GM12801 (cell line): ENCODE results near the gene ZBTB4.

Experiments used
- CTCF ChIP-seq: IDR thresholded peaks from one replicate; pipeline ENCODE4 v1.5.1; 2011; ENCODE audit warnings: control low read depth; ENCODE audit not compliant: insufficient read length; ENCODE audit errors: extremely low read depth

The ZBTB4 gene

GRCh38 chr17:7444682-7445618 lies 34.5 kb downstream of the ZBTB4 start, which contains the start of gene CHRNB1:
Gene CHRNB1, plus strand, starts transcription at chr17:7445061. Its CDS starts 67 bp downstream, at chr17:7445128.
- no peak for TF ChIP-seq CTCF

- TF ChIP-seq CTCF: no peak
These were observed 35.6 kb downstream of the ZBTB4 start for GRCh38 chr17:7443499-7444485.

- TF ChIP-seq CTCF: no peak
These were observed 37.3 kb downstream of the ZBTB4 start for GRCh38 chr17:7442142-7442541.

GRCh38 chr17:7441266-7441665 lies 38.2 kb downstream of the ZBTB4 start:
- TF ChIP-seq CTCF: no peak

GRCh38 chr17:7440834-7441195 lies 38.6 kb downstream of the ZBTB4 start:
- TF ChIP-seq CTCF: no peak

GRCh38 chr17:7440113-7440833 lies 39.2 kb downstream of the ZBTB4 start:
- TF ChIP-seq CTCF: no peak
